ENCODE results near the gene CYP11A1. TPM values are rescaled to one million over a fixed set of nuclear protein-coding genes. Genes with fewer than 3 reads are reported as not detected.

Gene CYP11A1
- total RNA-seq, 1 donor from 2014 or later: 0.82 TPM

DNA sequence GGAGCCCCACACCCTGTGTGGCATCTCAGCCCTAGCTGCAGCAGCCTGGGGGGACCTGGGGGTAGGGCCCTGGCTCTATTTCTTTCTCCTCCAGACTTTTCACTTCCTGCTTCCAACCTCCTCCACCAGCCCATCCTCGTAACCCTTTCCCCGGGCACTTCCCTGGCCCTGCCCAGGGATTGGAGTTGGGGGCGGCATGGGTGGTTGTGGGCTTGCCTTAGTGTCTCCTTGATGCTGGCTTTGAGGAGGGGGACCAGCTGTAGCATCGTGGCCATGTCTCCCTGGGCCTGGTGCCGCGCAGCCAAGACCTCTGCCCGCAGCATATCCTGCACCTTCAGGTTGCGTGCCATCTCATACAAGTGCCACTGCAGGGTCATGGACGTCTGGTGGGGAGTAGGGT, 28.1 kb downstream of the CYP11A1 start:
- H3K9me3 Mint-ChIP-seq (ENCODE audit: unreplicated experiment): no peaks in the 10 kb centered on the region

GRCh38 chr15:74338676-74339075, 28.8 kb downstream of the CYP11A1 start:
- H3K4me3 Mint-ChIP-seq (ENCODE audit: unreplicated experiment): no peak overlapping the region
- no peak overlapping the region for H3K27ac Mint-ChIP-seq (ENCODE audit: unreplicated experiment)
- DNase-seq (ENCODE audit: low spot score): no peak
- TF ChIP-seq CTCF (IDR thresholded peaks at IDR 0.05; ENCODE audit: unreplicated experiment): no peak
- peaks cover 9% of the 10 kb centered on the region for H3K36me3 Mint-ChIP-seq (ENCODE audit: low read depth, unreplicated experiment)
- H3K9me3 Mint-ChIP-seq (ENCODE audit: unreplicated experiment): no peaks in the 10 kb centered on the region
- H3K4me1 Mint-ChIP-seq (ENCODE audit: unreplicated experiment): peaks cover 9% of the 10 kb centered on the region
- H3K27me3 Mint-ChIP-seq (ENCODE audit: unreplicated experiment): peaks cover 20% of the 10 kb centered on the region

More for the DNA sequence above, 28.1 kb downstream of the CYP11A1 start:
- Mint-ChIP-seq H3K4me1 (ENCODE audit: unreplicated experiment) (peaks cover 9% of the 10 kb centered on the region), H3K27ac (ENCODE audit: unreplicated experiment) (no peak overlapping the region), H3K36me3 (ENCODE audit: low read depth, unreplicated experiment) (peaks cover 4% of the 10 kb centered on the region), H3K4me3 (ENCODE audit: unreplicated experiment) (no peak overlapping the region), H3K27me3 (ENCODE audit: unreplicated experiment) (peaks cover 14% of the 10 kb centered on the region)
- no peak for DNase-seq (ENCODE audit: low spot score)
- TF ChIP-seq CTCF (IDR thresholded peaks at IDR 0.05; ENCODE audit: unreplicated experiment): no peak

DNA sequence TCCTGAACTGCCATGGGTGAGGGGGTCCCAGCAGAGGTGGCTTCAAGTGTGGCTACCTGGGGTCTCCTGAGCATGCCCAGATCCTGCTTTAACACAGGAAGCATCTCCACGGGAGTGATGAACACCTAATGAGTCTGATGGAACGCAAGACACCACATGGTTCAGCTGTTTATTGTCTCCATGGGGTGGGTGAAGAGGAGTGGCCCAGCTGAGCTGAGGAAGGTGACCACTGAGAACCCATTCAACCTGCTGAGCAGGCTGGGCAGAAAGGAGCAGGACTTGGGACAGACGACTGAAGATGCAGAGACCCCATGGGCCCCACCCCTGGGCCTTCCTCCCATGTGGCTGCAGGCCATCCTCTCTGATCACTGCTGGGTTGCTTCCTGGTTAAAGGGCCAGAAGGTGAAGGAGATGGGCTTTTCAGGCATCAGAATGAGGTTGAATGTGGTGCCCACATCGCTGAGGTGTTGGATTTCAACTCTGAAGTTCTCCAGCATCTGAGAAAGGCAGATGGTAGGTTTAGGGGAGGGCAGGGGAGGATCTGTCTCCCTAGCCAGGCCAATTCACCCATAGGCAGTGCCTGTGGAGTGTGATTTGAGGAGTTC, 29.7 kb downstream of the CYP11A1 start:
- peaks cover 16% of the 10 kb centered on the region for H3K27me3 Mint-ChIP-seq (ENCODE audit: unreplicated experiment)
- no peak overlapping the region for H3K4me3 Mint-ChIP-seq (ENCODE audit: unreplicated experiment)
- H3K4me1 Mint-ChIP-seq (ENCODE audit: unreplicated experiment): peaks cover 9% of the 10 kb centered on the region
- H3K36me3 Mint-ChIP-seq (ENCODE audit: low read depth, unreplicated experiment): peaks cover 9% of the 10 kb centered on the region
- TF ChIP-seq CTCF (IDR thresholded peaks at IDR 0.05; ENCODE audit: unreplicated experiment): no peak
- H3K9me3 Mint-ChIP-seq (ENCODE audit: unreplicated experiment): no peaks in the 10 kb centered on the region
- no peak overlapping the region for H3K27ac Mint-ChIP-seq (ENCODE audit: unreplicated experiment)
- no peak for DNase-seq (ENCODE audit: low spot score)

- Mint-ChIP-seq H3K27me3 (ENCODE audit: unreplicated experiment) (peaks cover 16% of the 10 kb centered on the region), H3K9me3 (ENCODE audit: unreplicated experiment) (no peaks in the 10 kb centered on the region), H3K27ac (ENCODE audit: unreplicated experiment) (no peak overlapping the region), H3K36me3 (ENCODE audit: low read depth, unreplicated experiment) (peaks cover 9% of the 10 kb centered on the region), H3K4me1 (ENCODE audit: unreplicated experiment) (peaks cover 12% of the 10 kb centered on the region), H3K4me3 (ENCODE audit: unreplicated experiment) (no peak overlapping the region)
- no peak for DNase-seq (ENCODE audit: low spot score)
- no peak for TF ChIP-seq CTCF (IDR thresholded peaks at IDR 0.05; ENCODE audit: unreplicated experiment)
Measured at GRCh38 chr15:74337146-74337545, 30.3 kb downstream of the CYP11A1 start.

DNA sequence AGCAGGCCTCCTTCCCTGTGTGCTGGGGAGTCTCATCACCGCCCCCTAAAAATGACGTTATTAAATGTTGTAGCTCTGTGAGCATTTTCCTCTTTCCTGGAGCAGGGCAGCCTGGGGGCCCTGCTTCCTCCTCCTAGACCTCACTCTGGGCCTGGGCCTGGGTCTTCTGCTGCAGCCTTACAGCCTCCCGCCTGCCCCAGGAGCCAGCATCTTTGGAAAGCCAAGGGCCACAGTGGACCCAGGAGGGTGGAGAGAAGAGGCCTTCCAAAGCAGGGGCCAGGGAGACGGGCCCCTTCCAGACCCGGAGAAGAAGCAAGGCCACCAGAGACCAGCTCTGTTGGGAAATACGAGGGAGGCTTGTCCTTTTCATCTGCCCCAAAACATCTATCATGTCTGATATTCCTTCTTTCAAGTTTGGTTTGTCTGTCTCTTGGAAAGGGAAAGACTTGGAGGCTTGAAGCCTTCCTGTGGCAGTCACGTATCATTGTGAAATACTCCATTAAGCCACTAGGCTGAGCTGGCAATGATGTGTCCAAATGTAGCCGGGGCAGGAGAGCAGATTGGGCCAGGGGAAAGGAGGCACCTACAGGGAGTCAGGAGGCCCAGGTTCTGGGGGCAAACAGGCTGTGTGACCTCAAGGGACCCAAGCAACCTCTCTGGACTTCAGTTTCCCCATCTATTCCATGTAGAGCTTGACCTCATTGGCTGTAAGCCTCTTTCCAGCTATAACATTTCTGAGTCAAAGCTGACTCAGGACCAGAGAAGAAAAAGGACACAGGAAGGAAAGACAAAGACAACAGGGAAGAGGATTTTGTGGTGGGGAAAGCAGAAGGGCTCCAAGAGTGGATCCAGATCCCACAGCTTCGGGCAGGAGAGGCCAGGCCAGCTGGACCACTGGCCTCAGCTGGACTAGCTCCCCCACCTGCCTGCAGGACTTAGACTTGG, 31.1 kb downstream of the CYP11A1 start:
- peaks cover 12% of the 10 kb centered on the region for H3K4me1 Mint-ChIP-seq (ENCODE audit: unreplicated experiment)
- no peak overlapping the region for H3K4me3 Mint-ChIP-seq (ENCODE audit: unreplicated experiment)
- H3K36me3 Mint-ChIP-seq (ENCODE audit: low read depth, unreplicated experiment): peaks cover 9% of the 10 kb centered on the region
- TF ChIP-seq CTCF (IDR thresholded peaks at IDR 0.05; ENCODE audit: unreplicated experiment): no peak
- no peak overlapping the region for H3K27ac Mint-ChIP-seq (ENCODE audit: unreplicated experiment)
- H3K27me3 Mint-ChIP-seq (ENCODE audit: unreplicated experiment): peaks cover 16% of the 10 kb centered on the region
- no peak for DNase-seq (ENCODE audit: low spot score)
- no peaks in the 10 kb centered on the region for H3K9me3 Mint-ChIP-seq (ENCODE audit: unreplicated experiment)
